Small intestine (tissue), 7 donors: ENCODE results near the gene SEMA6B. TPM values are rescaled to one million over a fixed set of nuclear protein-coding genes. Genes with fewer than 3 reads are reported as not detected.

Experiments
- DNase-seq, 2 donors: peaks; one replicate each; pipeline versions ENCODE4 v3.0.0 to v3.0.0-alpha.2; 2013
- FAIRE-seq: peaks from 2 replicates; lab custom pipeline; 2012; peaks lifted over from hg19 to GRCh38; lab: Jason Lieb, UNC
- H3K27ac ChIP-seq, 3 donors: one replicate each; pipeline ENCODE4 v1.5.1; 2013; ENCODE audit warnings: low read length in 2 of 3, mild to moderate bottlenecking in 2 of 3, control low read depth in 1 of 3, inconsistent platforms in 1 of 3, low read depth in 1 of 3, moderate library complexity in 1 of 3
- H3K27me3 ChIP-seq, 3 donors: one replicate each; pipeline ENCODE4 v1.6.1; 2013; ENCODE audit warnings: low read length in 3 of 3, inconsistent platforms in 1 of 3; ENCODE audit not compliant: control insufficient read depth in 3 of 3, insufficient read depth in 3 of 3
- H3K36me3 ChIP-seq, 3 donors: one replicate each; pipeline ENCODE4 v1.6.1; 2013; ENCODE audit warnings: low read length in 3 of 3, inconsistent platforms in 1 of 3, low read depth in 1 of 3, mild to moderate bottlenecking in 1 of 3, moderate library complexity in 1 of 3; ENCODE audit not compliant: control insufficient read depth in 3 of 3, insufficient read depth in 2 of 3
- H3K4me1 ChIP-seq, 3 donors: one replicate each; pipeline ENCODE4 v1.6.1; 2013; ENCODE audit warnings: low read length in 2 of 3, inconsistent platforms in 1 of 3, low read depth in 1 of 3, mild to moderate bottlenecking in 1 of 3, moderate library complexity in 1 of 3; ENCODE audit not compliant: control insufficient read depth in 3 of 3, insufficient read depth in 2 of 3
- H3K4me3 ChIP-seq, 3 donors: one replicate each; pipeline ENCODE4 v1.5.1; 2013; ENCODE audit warnings: low read length in 3 of 3, control low read depth in 1 of 3, inconsistent platforms in 1 of 3, low read depth in 1 of 3, mild to moderate bottlenecking in 1 of 3, moderate library complexity in 1 of 3
- H3K9me3 ChIP-seq, 2 donors: one replicate each; pipeline ENCODE4 v1.6.1; 2013; ENCODE audit warnings: low read depth in 1 of 2, low read length in 1 of 2; ENCODE audit not compliant: control insufficient read depth in 2 of 2, insufficient read depth in 1 of 2
- WGBS, 3 donors: extraction: QIAGEN DNeasy Blood & Tissue Kit; methylation state at CpG; one replicate each; pipeline ENCODE4 v1.1.7; 2013; 5-methylcytosine and 5-hydroxymethylcytosine counted together
- polyA plus RNA-seq, 4 donors: library from polyadenylated mRNA; stranded (reverse) in 3 of 4; unstranded in 1 of 4; fragments of 200-250 nt in 3 of 4; fragments of 120-200 nt in 1 of 4; gene quantifications; one replicate each; pipeline versions ENCODE4 v1.2.1 to v1.2.3, GENCODE V29; 2013
- donor health status: healthy with polysubstance abuse.
- donor health status: control.
- donor health status: control.
- donor health status: Bipolar disorder and iron deficiency.
- donor health status: healthy.

Gene SEMA6B
- polyA plus RNA-seq, 4 donors = 0.22 to 6.0 (median 2.0) TPM

- 83 to 87% (median 86%) methylated on average over 33 to 37 of the region's 37 CpGs for WGBS, 3 donors
- no peaks in the 10 kb centered on the region for H3K4me1 ChIP-seq
- H3K9me3 ChIP-seq = no peaks in the 10 kb centered on the region
- H3K4me3 ChIP-seq = no peak overlapping the region
- FAIRE-seq = no peak
- DNase-seq = no peak
- no peaks in the 10 kb centered on the region for H3K27me3 ChIP-seq
- H3K36me3 ChIP-seq = peaks cover 0 to 9% (median 0%) of the 10 kb centered on the region in 3 donors
- no peak overlapping the region for H3K27ac ChIP-seq
These were observed 48.8 kb downstream of the SEMA6B start for GRCh38 chr19:4510435-4511255.

GRCh38 chr19:4508698-4509097 lies 50.8 kb downstream of the SEMA6B start:
- Histone ChIP-seq H3K36me3 (peaks cover 0 to 28% (median 0%) of the 10 kb centered on the region in 3 donors), H3K4me3 (no peak overlapping the region), H3K27ac (no peak overlapping the region), H3K9me3 (no peaks in the 10 kb centered on the region), H3K4me1 (no peaks in the 10 kb centered on the region), H3K27me3 (no peaks in the 10 kb centered on the region)
- FAIRE-seq = no peak
- 82 to 89% (median 88%) methylated on average over 21 of the region's 21 CpGs for WGBS, 3 donors
- DNase-seq = no peak

GRCh38 chr19:4507804-4508203 lies 51.7 kb downstream of the SEMA6B start:
- H3K27me3 ChIP-seq = no peaks in the 10 kb centered on the region
- H3K36me3 ChIP-seq = peaks cover 0 to 36% (median 0%) of the 10 kb centered on the region in 3 donors
- no peaks in the 10 kb centered on the region for H3K4me1 ChIP-seq
- DNase-seq (no peak), FAIRE-seq (no peak)
- H3K9me3 ChIP-seq = no peaks in the 10 kb centered on the region
- WGBS, 3 donors = 81 to 85% (median 83%) methylated on average over 15 to 17 of the region's 17 CpGs
- H3K4me3 ChIP-seq = no peak overlapping the region
- no peak overlapping the region for H3K27ac ChIP-seq

- 85 to 87% (median 86%) methylated on average over 12 of the region's 12 CpGs for WGBS, 3 donors
- no peak for FAIRE-seq
- Histone ChIP-seq H3K36me3 (peaks cover 0 to 43% (median 0%) of the 10 kb centered on the region in 3 donors), H3K4me1 (no peaks in the 10 kb centered on the region), H3K4me3 (no peak overlapping the region), H3K27me3 (no peaks in the 10 kb centered on the region), H3K9me3 (no peaks in the 10 kb centered on the region), H3K27ac (no peak overlapping the region)
- DNase-seq = no peak
These were observed 52.4 kb downstream of the SEMA6B start for GRCh38 chr19:4507150-4507452.

GRCh38 chr19:4506449-4507149 lies 52.9 kb downstream of the SEMA6B start:
- DNase-seq = no peak
- peaks cover 0 to 48% (median 3%) of the 10 kb centered on the region in 3 donors for H3K36me3 ChIP-seq
- H3K27me3 ChIP-seq = no peaks in the 10 kb centered on the region
- no peak overlapping the region for H3K27ac ChIP-seq
- 85 to 87% (median 85%) methylated on average over 17 of the region's 17 CpGs for WGBS, 3 donors
- no peak for FAIRE-seq
- no peaks in the 10 kb centered on the region for H3K9me3 ChIP-seq
- no peaks in the 10 kb centered on the region for H3K4me1 ChIP-seq
- H3K4me3 ChIP-seq = no peak overlapping the region

GRCh38 chr19:4505570-4506448 lies 53.7 kb downstream of the SEMA6B start:
- H3K27ac ChIP-seq = no peak overlapping the region
- WGBS, 3 donors = 94 to 95% (median 94%) methylated on average over 34 of the region's 34 CpGs
- no peak for DNase-seq
- no peaks in the 10 kb centered on the region for H3K9me3 ChIP-seq
- no peak overlapping the region for H3K4me3 ChIP-seq
- peaks cover 2 to 56% (median 4%) of the 10 kb centered on the region in 3 donors for H3K36me3 ChIP-seq
- H3K27me3 ChIP-seq = no peaks in the 10 kb centered on the region
- H3K4me1 ChIP-seq = no peaks in the 10 kb centered on the region
- FAIRE-seq = no peak

- no peaks in the 10 kb centered on the region for H3K4me1 ChIP-seq
- no peaks in the 10 kb centered on the region for H3K9me3 ChIP-seq
- no peaks in the 10 kb centered on the region for H3K27me3 ChIP-seq
- DNase-seq = no peak
- peaks cover 2 to 63% (median 4%) of the 10 kb centered on the region in 3 donors for H3K36me3 ChIP-seq
- 76 to 90% (median 81%) methylated on average over 14 to 15 of the region's 15 CpGs for WGBS, 3 donors
- no peak for FAIRE-seq
- no peak overlapping the region for H3K4me3 ChIP-seq
- H3K27ac ChIP-seq = no peak overlapping the region
These were observed 54.5 kb downstream of the SEMA6B start for GRCh38 chr19:4504891-4505569.
